Testis (tissue), 3 donors: ENCODE results near the gene ENPP7. TPM values are rescaled to one million over a fixed set of nuclear protein-coding genes. Genes with fewer than 3 reads are reported as not detected.

Experiments
- DNase-seq: peaks from one replicate; pipeline ENCODE4 v3.0.0-alpha.2; 2019
- H3K27ac ChIP-seq, 2 donors: fragments of 200-600 bp; sonication (generic); one replicate each; pipeline ENCODE4 v1.5.1; 2019
- H3K27me3 ChIP-seq: fragments of 200-600 bp; sonication (generic); one replicate; pipeline ENCODE4 v1.5.1; 2019
- H3K36me3 ChIP-seq: fragments of 200-600 bp; sonication (generic); one replicate; pipeline ENCODE4 v1.5.1; 2017; ENCODE audit warnings: low read depth; ENCODE audit errors: missing control alignments
- H3K4me1 ChIP-seq: fragments of 200-600 bp; sonication (generic); one replicate; pipeline ENCODE4 v1.5.1; 2019
- H3K4me3 ChIP-seq, 2 donors: fragments of 200-600 bp; sonication (generic); one replicate each; pipeline ENCODE4 v1.5.1; 2017 to 2019
- H3K9me3 ChIP-seq: fragments of 200-600 bp; sonication (generic); one replicate; pipeline ENCODE4 v1.5.1; 2017
- CTCF ChIP-seq, 3 experiments: fragments of 450-650 bp in 2 of 3; fragments of 200-600 bp in 1 of 3; sonication (generic) in 1 of 3; IDR thresholded peaks; one replicate each; pipeline ENCODE4 v1.5.1; 2016 to 2019; ENCODE audit warnings: antibody characterized with exemption in 3 of 3, mild to moderate bottlenecking in 2 of 3, moderate library complexity in 1 of 3
- POLR2A ChIP-seq: fragments of 450-650 bp; IDR thresholded peaks from one replicate; pipeline ENCODE4 v1.6.1; 2017; ENCODE audit warnings: antibody characterized with exemption, mild to moderate bottlenecking, moderate library complexity
- WGBS, 2 donors: methylation state at CpG; one replicate each; pipeline ENCODE4 v1.1.5; 2018; 5-methylcytosine and 5-hydroxymethylcytosine counted together
- intact Hi-C: fragments of 100-400 bp; cut with DNase I; formaldehyde crosslinking; loops from one replicate; pipeline ENCODE4 v1.15.1; 2023; ENCODE audit warnings: low total_unique reads
- polyA plus RNA-seq: library from polyadenylated mRNA; stranded (reverse); fragments of 350-450 nt; fragmentation: Illumina TruSeq; extraction: RNeasy Lipid Tissue Mini Kit (QIAGEN cat#74804); gene quantifications from one replicate; pipeline ENCODE4 v1.2.3, GENCODE V29; 2014; ENCODE audit warnings: low read depth, low replicate concordance; ENCODE audit not compliant: insufficient read depth
- total RNA-seq, 2 donors: library from RNA; depleted of rRNA; stranded (reverse); fragments of >200 nt; gene quantifications; one replicate each; pipeline ENCODE4 v1.2.3, GENCODE V29; 2016

ENPP7 gene
- total and polyA plus RNA-seq, 3 donors from 2014 or later = 0.12 to 0.24 TPM; not detected in 1

GRCh38 chr17:79788455-79788854 is 57.7 kb downstream of the ENPP7 start:
- TF ChIP-seq CTCF (IDR thresholded peaks at IDR 0.05) = no peak
- no peak for TF ChIP-seq POLR2A
- Histone ChIP-seq H3K4me3 (no peak overlapping the region), H3K9me3 (no peaks in the 10 kb centered on the region), H3K36me3 (no peaks in the 10 kb centered on the region), H3K4me1 (peaks cover 4% of the 10 kb centered on the region), H3K27me3 (peaks cover 4% of the 10 kb centered on the region), H3K27ac (no peak overlapping the region)
- 63 to 78% methylated on average over 5 of the region's 5 CpGs for WGBS, 2 donors
- no peak for DNase-seq
- intact Hi-C loops = no loop called here

GRCh38 chr17:79788989-79789942 is 58.5 kb downstream of the ENPP7 start:
- WGBS, 2 donors = 19 to 46% methylated on average over 10 to 51 of the region's 52 CpGs
- H3K4me1 ChIP-seq = peaks cover 4% of the 10 kb centered on the region
- H3K36me3 ChIP-seq = no peaks in the 10 kb centered on the region
- no peak overlapping the region for H3K27ac ChIP-seq
- TF ChIP-seq CTCF (IDR thresholded peaks at IDR 0.05) = no peak
- no peak for TF ChIP-seq POLR2A
- intact Hi-C loops = no loop called here
- no peaks in the 10 kb centered on the region for H3K9me3 ChIP-seq
- H3K27me3 ChIP-seq = peaks cover 4% of the 10 kb centered on the region
- peak overlapping the region in 1 of 2 donors; percentile 1 for H3K4me3 ChIP-seq
- DNase-seq = no peak

- intact Hi-C loops = no loop called here
- H3K27ac ChIP-seq = no peak overlapping the region
- no peaks in the 10 kb centered on the region for H3K9me3 ChIP-seq
- H3K4me3 ChIP-seq = peak overlapping the region in 1 of 2 donors; percentile 1
- WGBS, 2 donors = 3 to 5% methylated on average over 8 to 60 of the region's 74 CpGs
- H3K27me3 ChIP-seq = peaks cover 4% of the 10 kb centered on the region
- DNase-seq = no peak
- no peak for TF ChIP-seq POLR2A
- peak; percentile 50 to 80 (median 74) for TF ChIP-seq CTCF (IDR thresholded peaks at IDR 0.05)
- H3K36me3 ChIP-seq = no peaks in the 10 kb centered on the region
- H3K4me1 ChIP-seq = peaks cover 4% of the 10 kb centered on the region
Measured at GRCh38 chr17:79789943-79790804, 59.4 kb downstream of the ENPP7 start.

- H3K36me3 ChIP-seq = no peaks in the 10 kb centered on the region
- no peak overlapping the region for H3K27ac ChIP-seq
- TF ChIP-seq CTCF (IDR thresholded peaks at IDR 0.05) (no peak), POLR2A (no peak)
- no peaks in the 10 kb centered on the region for H3K9me3 ChIP-seq
- H3K4me1 ChIP-seq = peaks cover 9% of the 10 kb centered on the region
- intact Hi-C loops = no loop called here
- H3K27me3 ChIP-seq = peaks cover 4% of the 10 kb centered on the region
- H3K4me3 ChIP-seq = no peak overlapping the region
- DNase-seq = no peak
- WGBS, 2 donors = 10 to 15% methylated on average over 15 to 68 of the region's 68 CpGs
Measured at GRCh38 chr17:79790805-79791734, 60.3 kb downstream of the ENPP7 start.
